B cell (primary cell): Measurements from ENCODE around the gene PCDH9.

Experiments
- CTCF ChIP-seq: fragments of 200-600 bp; IDR thresholded peaks from one replicate; pipeline ENCODE4 v1.8.0; 2022; ENCODE audit warnings: antibody characterized with exemption, mild to moderate bottlenecking
- EZH2 ChIP-seq: IDR thresholded peaks from 2 replicates; pipeline ENCODE4 v1.6.1; 2012; ENCODE audit warnings: borderline replicate concordance, low read depth, mild to moderate bottlenecking, moderate library complexity, low read length; ENCODE audit not compliant: insufficient read depth, poor library complexity, severe bottlenecking

GRCh38 chr13:66296328-66296727, 933.8 kb downstream of the PCDH9 start:
- TF ChIP-seq CTCF (no peak), EZH2 (no peak)
